ENCODE measurements around the gene AUTS2. TPM values are rescaled to one million over a fixed set of nuclear protein-coding genes. Genes with fewer than 3 reads are reported as not detected.

Gene AUTS2
- total RNA-seq, 1 experiment from 2014 or later, result 256 TPM

- Mint-ChIP-seq H3K27ac (no peak overlapping the region), H3K9me3 (no peaks in the 10 kb centered on the region), H3K4me3 (no peak overlapping the region), H3K36me3 (ENCODE audit: insufficient read depth in 1 of 3, low read depth in 3 of 3) (no peaks in the 10 kb centered on the region), H3K4me1 (peaks cover 12 to 22% of the 10 kb centered on the region in 2 experiments; a peak in 3 of 4 replicates), H3K27me3 (ENCODE audit: low read depth) (peaks cover 6% of the 10 kb centered on the region)
- Histone ChIP-seq H3K4me2 (ENCODE audit: insufficient read depth, insufficient read length, low read length) (no peak overlapping the region), H4K91ac (ENCODE audit: insufficient read length, low read depth, low read length) (no peak overlapping the region), H3K79me2 (ENCODE audit: insufficient read depth, low read length) (no peaks in the 10 kb centered on the region), H3K4ac (ENCODE audit: low read depth, low read length) (no peak overlapping the region), H3K18ac (ENCODE audit: insufficient read length, low read depth, low read length) (no peak overlapping the region), H4K5ac (ENCODE audit: insufficient read length, low read depth, low read length) (no peak overlapping the region), H3K9ac (ENCODE audit: extremely low read depth, insufficient read length, low read length) (no peak overlapping the region), H3K9me3 (ENCODE audit: control insufficient read depth, low read depth, low read length) (no peaks in the 10 kb centered on the region), H2BK120ac (ENCODE audit: low read depth, low read length, poor library complexity, severe bottlenecking) (no peak overlapping the region), H2AFZ (ENCODE audit: low read length) (no peak overlapping the region), H3K23me2 (ENCODE audit: insufficient read length, low read depth, low read length, poor library complexity, severe bottlenecking) (peaks cover 2% of the 10 kb centered on the region), H3K27me3 (ENCODE audit: insufficient read depth, low read length) (no peaks in the 10 kb centered on the region), H2BK5ac (ENCODE audit: insufficient read length, low read length) (no peak overlapping the region), H3K27ac (ENCODE audit: insufficient read length, low read depth, low read length) (no peak overlapping the region), H3T11ph (ENCODE audit: low read length) (no peak overlapping the region), H2AK5ac (ENCODE audit: insufficient read length, low read length) (no peak overlapping the region), H3K56ac (ENCODE audit: insufficient read length, low read depth, low read length) (no peak overlapping the region), H2BK20ac (ENCODE audit: low read depth, low read length, poor library complexity, severe bottlenecking) (no peak overlapping the region), H3K4me1 (ENCODE audit: insufficient read depth, low read length) (no peaks in the 10 kb centered on the region; the same call in 1 of the 2 replicates), H3K23ac (ENCODE audit: insufficient read length, low read depth, low read length) (no peak overlapping the region), H3K14ac (ENCODE audit: insufficient read depth, low read length) (no peak overlapping the region), H2BK12ac (ENCODE audit: insufficient read length, low read depth, low read length) (no peak overlapping the region), H3K79me1 (ENCODE audit: insufficient read depth, low read depth, low read length, poor library complexity, severe bottlenecking) (no peaks in the 10 kb centered on the region), H4K8ac (replicated peaks; ENCODE audit: insufficient read length, low read depth, low read length) (no peak overlapping the region), H4K20me1 (ENCODE audit: control insufficient read depth, insufficient read depth, insufficient read length) (no peaks in the 10 kb centered on the region), H2BK15ac (ENCODE audit: low read depth, low read length) (no peak overlapping the region)
- no peak for TF ChIP-seq CTCF (conservative IDR thresholded peaks at IDR 0.05)
- no CpG with 5 or more reads among the region's 4 CpGs for WGBS (ENCODE audit: extremely low coverage, insufficient read length, low lambda C conversion rate)
- DNase-seq, result no peak
These were observed 971.8 kb downstream of the AUTS2 start for GRCh38 chr7:70570029-70570428.

Measured in H9 (cell line).